NCI-H345 (cell line): ENCODE measurements around the gene ACER3.

Experiments used
- DNase-seq: peaks from one replicate; lab custom pipeline; 2025; lab: John Stamatoyannopoulos, UW

ACER3 gene

GRCh38 chr11:77074626-77075221, 214.0 kb downstream of the ACER3 start:
- DNase-seq: no peak

DNA sequence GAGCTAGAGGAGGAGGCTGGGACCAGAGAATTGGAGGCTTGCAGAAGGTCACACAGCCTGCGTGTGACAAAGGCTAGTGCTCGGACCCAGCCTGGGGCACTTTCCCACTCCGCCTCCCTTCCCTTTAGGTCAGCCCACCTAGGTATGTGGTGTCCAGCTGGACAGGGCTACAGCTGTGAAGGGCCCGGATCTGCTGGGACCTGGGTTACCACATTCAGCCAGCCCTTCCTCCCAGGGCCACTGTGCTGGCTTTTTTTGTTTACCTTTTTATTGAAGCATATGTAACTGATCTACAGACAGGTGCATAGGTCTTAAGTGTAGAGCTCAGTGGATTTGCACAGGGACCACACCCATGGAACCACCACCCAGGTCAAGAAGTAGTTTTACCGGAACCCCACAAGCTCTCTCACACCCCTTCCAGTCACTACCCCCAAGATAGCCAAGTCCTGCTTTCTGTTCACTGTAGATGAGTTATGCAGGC, 214.7 kb downstream of the ACER3 start:
- no peak for DNase-seq
